Left ventricle myocardium inferior (tissue), 1 donor: ENCODE results near the gene SLC25A21. TPM values are rescaled to one million over a fixed set of nuclear protein-coding genes. Genes with fewer than 3 reads are reported as not detected.

ENCODE experiments used
- DNase-seq: peaks from one replicate; pipeline ENCODE4 v3.0.0-alpha.2; 2020
- H3K27ac ChIP-seq: fragments of 200-600 bp; replicated peaks from 2 replicates; pipeline ENCODE4 v1.8.0; 2021
- H3K27me3 ChIP-seq: fragments of 200-600 bp; 2 replicates; pipeline ENCODE4 v1.8.0; 2021; ENCODE audit warnings: low read depth
- H3K36me3 ChIP-seq: fragments of 200-600 bp; 2 replicates; pipeline ENCODE4 v1.8.0; 2021
- H3K4me1 ChIP-seq: fragments of 200-600 bp; 2 replicates; pipeline ENCODE4 v1.8.0; 2021
- H3K4me3 ChIP-seq: fragments of 200-600 bp; 2 replicates; pipeline ENCODE4 v1.8.0; 2021; ENCODE audit warnings: mild to moderate bottlenecking, moderate library complexity
- H3K9me3 ChIP-seq: fragments of 200-600 bp; replicated peaks from 2 replicates; pipeline ENCODE4 v1.8.0; 2021
- intact Hi-C: fragments of 100-400 bp; cut with micrococcal nuclease; formaldehyde crosslinking; loops from one replicate; pipeline ENCODE4 v1.11.0; 2022
- total RNA-seq: library from RNA; stranded (reverse); fragmentation: NEBNext Ultra II Directional; extraction: Animal tissue kit (Norgen Biotek cat#: 25700); gene quantifications from one replicate; pipeline ENCODE4 v1.2.1, GENCODE V29; 2021
- TF ChIP-seq, protein P1 (sequence below): fragments of 200-600 bp; IDR thresholded peaks from 2 replicates; pipeline ENCODE4 v1.8.0; 2021; ENCODE audit warnings: antibody characterized with exemption, mild to moderate bottlenecking, borderline replicate concordance
- donor health status: DM: no; HTN: yes; CAD: no; lungs with severe emphysema.

SLC25A21 gene
- total RNA-seq, 1 donor from 2014 or later = 0.77 TPM

DNA sequence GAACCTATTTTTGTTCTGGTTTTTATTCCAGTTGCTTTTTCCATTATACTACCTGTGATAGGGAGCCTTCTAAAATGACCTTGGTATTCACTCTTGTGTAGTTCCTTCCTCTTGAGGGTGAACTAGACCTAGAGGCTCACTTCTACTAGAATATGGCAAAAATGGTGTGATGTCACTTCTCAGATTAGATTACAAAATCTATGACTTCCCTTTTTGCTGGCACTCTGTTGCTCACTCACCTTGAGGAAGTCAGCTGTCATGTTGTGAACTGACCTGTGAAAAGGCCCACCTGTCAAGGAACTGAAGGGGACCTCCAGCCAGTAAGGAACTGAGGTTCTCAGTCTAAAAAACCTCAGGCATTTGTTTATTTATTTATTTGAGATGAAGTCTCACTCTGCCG, 31.0 kb upstream of the SLC25A21 start:
- H3K27ac ChIP-seq = no peak overlapping the region
- peaks cover 3% of the 10 kb centered on the region for H3K36me3 ChIP-seq
- H3K27me3 ChIP-seq = no peaks in the 10 kb centered on the region
- H3K4me3 ChIP-seq = no peak overlapping the region
- H3K9me3 ChIP-seq = peaks cover 14% of the 10 kb centered on the region
- intact Hi-C loops = no loop called here
- peaks cover 6% of the 10 kb centered on the region for H3K4me1 ChIP-seq
- DNase-seq = no peak
- TF ChIP-seq, protein P1, sequence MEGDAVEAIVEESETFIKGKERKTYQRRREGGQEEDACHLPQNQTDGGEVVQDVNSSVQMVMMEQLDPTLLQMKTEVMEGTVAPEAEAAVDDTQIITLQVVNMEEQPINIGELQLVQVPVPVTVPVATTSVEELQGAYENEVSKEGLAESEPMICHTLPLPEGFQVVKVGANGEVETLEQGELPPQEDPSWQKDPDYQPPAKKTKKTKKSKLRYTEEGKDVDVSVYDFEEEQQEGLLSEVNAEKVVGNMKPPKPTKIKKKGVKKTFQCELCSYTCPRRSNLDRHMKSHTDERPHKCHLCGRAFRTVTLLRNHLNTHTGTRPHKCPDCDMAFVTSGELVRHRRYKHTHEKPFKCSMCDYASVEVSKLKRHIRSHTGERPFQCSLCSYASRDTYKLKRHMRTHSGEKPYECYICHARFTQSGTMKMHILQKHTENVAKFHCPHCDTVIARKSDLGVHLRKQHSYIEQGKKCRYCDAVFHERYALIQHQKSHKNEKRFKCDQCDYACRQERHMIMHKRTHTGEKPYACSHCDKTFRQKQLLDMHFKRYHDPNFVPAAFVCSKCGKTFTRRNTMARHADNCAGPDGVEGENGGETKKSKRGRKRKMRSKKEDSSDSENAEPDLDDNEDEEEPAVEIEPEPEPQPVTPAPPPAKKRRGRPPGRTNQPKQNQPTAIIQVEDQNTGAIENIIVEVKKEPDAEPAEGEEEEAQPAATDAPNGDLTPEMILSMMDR = no peak

DNA sequence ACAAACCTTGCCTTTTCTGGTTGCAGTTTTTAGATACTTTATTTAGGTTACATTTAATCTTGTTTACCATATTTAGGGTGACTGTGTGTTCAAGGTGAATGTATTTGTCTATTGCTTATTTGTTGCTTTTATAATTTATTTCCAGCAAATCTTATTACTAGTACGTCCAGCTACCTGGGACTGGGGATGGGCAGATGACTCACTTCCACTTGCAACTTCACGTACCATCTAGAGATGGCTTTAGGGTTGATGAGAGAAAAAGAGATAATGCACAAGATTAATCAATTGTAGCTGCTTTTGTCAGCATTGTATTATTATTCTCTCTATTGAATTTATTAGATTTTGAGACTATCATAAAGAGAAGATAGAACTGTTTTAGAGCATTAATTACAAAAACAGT, 30.4 kb upstream of the SLC25A21 start:
- no peak for DNase-seq
- peaks cover 14% of the 10 kb centered on the region for H3K9me3 ChIP-seq
- no peak overlapping the region for H3K27ac ChIP-seq
- peaks cover 11% of the 10 kb centered on the region for H3K4me1 ChIP-seq
- TF ChIP-seq, protein P1 = no peak
- H3K27me3 ChIP-seq = no peaks in the 10 kb centered on the region
- no peak overlapping the region for H3K4me3 ChIP-seq
- peaks cover 3% of the 10 kb centered on the region for H3K36me3 ChIP-seq
- intact Hi-C loops = no loop called here

DNA sequence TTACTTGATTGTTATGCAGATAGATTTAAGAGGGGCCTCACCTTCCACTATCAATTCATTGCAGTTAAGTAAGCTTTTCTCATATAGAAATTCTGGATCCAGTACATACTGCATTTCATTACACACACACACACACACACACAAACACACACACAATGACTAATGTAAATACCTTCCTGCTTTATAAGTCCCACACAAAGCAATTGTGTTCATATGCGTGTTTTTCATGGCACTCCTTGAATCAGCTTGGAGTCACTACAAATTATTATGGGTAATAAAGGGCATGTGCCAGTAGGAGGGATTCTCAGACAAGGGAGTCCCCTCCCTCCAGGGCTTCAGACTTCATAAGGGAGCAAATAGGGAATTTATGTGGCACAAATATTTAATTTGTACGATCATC, 29.9 kb upstream of the SLC25A21 start:
- Histone ChIP-seq H3K36me3 (peaks cover 3% of the 10 kb centered on the region), H3K27ac (no peak overlapping the region), H3K4me1 (peaks cover 11% of the 10 kb centered on the region), H3K4me3 (no peak overlapping the region), H3K9me3 (peaks cover 14% of the 10 kb centered on the region), H3K27me3 (no peaks in the 10 kb centered on the region)
- TF ChIP-seq, protein P1 = no peak
- intact Hi-C loops = no loop called here
- no peak for DNase-seq

DNA sequence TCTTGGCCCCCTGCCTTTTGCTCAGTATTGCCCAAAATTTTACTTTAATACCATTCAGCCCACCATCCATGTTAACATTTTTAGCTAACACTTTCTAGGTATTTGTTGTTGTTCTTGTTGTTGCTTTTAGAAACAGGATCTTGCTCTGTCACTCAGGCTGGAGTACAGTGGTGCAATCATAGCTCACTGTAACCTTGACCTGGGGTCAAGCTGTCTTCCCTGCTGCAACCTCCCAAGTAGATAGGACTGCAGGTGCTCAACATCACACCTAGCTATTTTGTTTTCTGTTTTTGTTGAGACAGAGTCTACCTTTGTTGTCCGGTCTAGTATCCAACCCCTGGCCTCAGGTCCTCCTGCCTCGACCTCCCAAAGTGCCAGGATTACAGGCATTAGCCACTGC, 29.3 kb upstream of the SLC25A21 start:
- Histone ChIP-seq H3K4me3 (no peak overlapping the region), H3K27ac (no peak overlapping the region), H3K9me3 (peaks cover 14% of the 10 kb centered on the region), H3K27me3 (no peaks in the 10 kb centered on the region), H3K4me1 (peaks cover 14% of the 10 kb centered on the region), H3K36me3 (peaks cover 3% of the 10 kb centered on the region)
- intact Hi-C loops = no loop called here
- TF ChIP-seq, protein P1 = no peak
- no peak for DNase-seq

GRCh38 chr14:37198907-37199306, 26.5 kb upstream of the SLC25A21 start:
- H3K4me3 ChIP-seq = peak overlapping the region; percentile 68
- H3K27me3 ChIP-seq = no peaks in the 10 kb centered on the region
- TF ChIP-seq, protein P1 = no peak

DNA sequence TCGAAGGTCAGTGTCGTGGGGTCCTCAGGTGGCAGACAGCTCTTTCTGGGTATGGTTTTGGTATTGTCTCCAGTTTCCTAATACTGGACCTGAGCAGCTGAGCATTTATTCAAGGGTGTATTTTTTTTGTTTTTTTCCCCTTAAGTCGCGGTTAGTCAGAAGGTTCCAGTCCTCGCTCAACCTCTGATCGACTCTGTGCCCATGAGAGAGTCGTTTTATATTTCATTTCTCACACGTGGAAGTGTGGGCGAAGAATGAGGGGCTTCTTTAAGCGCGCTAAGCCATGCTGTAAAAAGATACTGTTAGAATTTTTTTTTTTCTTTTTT, 25.8 kb upstream of the SLC25A21 start:
- Histone ChIP-seq H3K4me3 (peak overlapping the region; percentile 68), H3K36me3 (no peaks in the 10 kb centered on the region), H3K9me3 (no peaks in the 10 kb centered on the region), H3K4me1 (peaks cover 14% of the 10 kb centered on the region), H3K27me3 (no peaks in the 10 kb centered on the region), H3K27ac (peak overlapping the region; percentile 86)
- TF ChIP-seq, protein P1 = no peak
- no peak for DNase-seq
- intact Hi-C loops = no loop called here

More at GRCh38 chr14:37198907-37199306, 26.5 kb upstream of the SLC25A21 start:
- H3K27ac ChIP-seq = peak overlapping the region; percentile 86
- DNase-seq = no peak
- H3K4me1 ChIP-seq = peaks cover 14% of the 10 kb centered on the region
- no peaks in the 10 kb centered on the region for H3K36me3 ChIP-seq
- H3K9me3 ChIP-seq = no peaks in the 10 kb centered on the region
- intact Hi-C loops = no loop called here
